ENCODE data around the gene SLC5A3. TPM values are rescaled to one million over a fixed set of nuclear protein-coding genes. Genes with fewer than 3 reads are reported as not detected.

The SLC5A3 gene
- total RNA-seq, 1 experiment from 2014 or later: 15.1 TPM

Other genes with a start within 250 kb of the SLC5A3 start
- 276 and 326 TPM in 2 replicates for gene ATP5PO, start 157.8 kb upstream of the SLC5A3 start, total RNA-seq (2014; rRNA removed; shearing (Covaris generic))
- gene MRPS6, start within 50 bp of the SLC5A3 start, total RNA-seq (2014; rRNA removed; shearing (Covaris generic)): 23.6 and 40.9 TPM in 2 replicates

All from SJSA1 (cell line).